Muscle layer of duodenum (tissue), 2 donors: ENCODE results near the gene IL11RA.

Experiments used
- H3K27ac ChIP-seq: one replicate; pipeline ENCODE4 v1.7.0; 2013; ENCODE audit warnings: mild to moderate bottlenecking, low read length
- H3K27me3 ChIP-seq: one replicate; pipeline ENCODE4 v1.7.0; 2013; ENCODE audit warnings: low read depth, mild to moderate bottlenecking, control low read depth, low read length
- H3K36me3 ChIP-seq, 2 donors: one replicate each; pipeline ENCODE4 v1.7.0; 2013; ENCODE audit warnings: low read length in 2 of 2, control low read depth in 1 of 2, mild to moderate bottlenecking in 1 of 2; ENCODE audit not compliant: insufficient read depth in 2 of 2, control insufficient read depth in 1 of 2
- H3K4me1 ChIP-seq, 2 donors: one replicate each; pipeline ENCODE4 v1.7.0; 2013; ENCODE audit warnings: low read length in 2 of 2, mild to moderate bottlenecking in 2 of 2, control low read depth in 1 of 2, moderate library complexity in 1 of 2; ENCODE audit not compliant: insufficient read depth in 2 of 2, control insufficient read depth in 1 of 2
- H3K4me3 ChIP-seq, 2 donors: one replicate each; pipeline ENCODE4 v1.7.0; 2013; ENCODE audit warnings: low read length in 2 of 2, low read depth in 1 of 2, mild to moderate bottlenecking in 1 of 2
- H3K9me3 ChIP-seq, 2 donors: one replicate each; pipeline ENCODE4 v1.7.0; 2013; ENCODE audit warnings: low read length in 2 of 2, control low read depth in 1 of 2, mild to moderate bottlenecking in 1 of 2; ENCODE audit not compliant: control insufficient read depth in 1 of 2
- donor health status: healthy.

IL11RA gene

DNA sequence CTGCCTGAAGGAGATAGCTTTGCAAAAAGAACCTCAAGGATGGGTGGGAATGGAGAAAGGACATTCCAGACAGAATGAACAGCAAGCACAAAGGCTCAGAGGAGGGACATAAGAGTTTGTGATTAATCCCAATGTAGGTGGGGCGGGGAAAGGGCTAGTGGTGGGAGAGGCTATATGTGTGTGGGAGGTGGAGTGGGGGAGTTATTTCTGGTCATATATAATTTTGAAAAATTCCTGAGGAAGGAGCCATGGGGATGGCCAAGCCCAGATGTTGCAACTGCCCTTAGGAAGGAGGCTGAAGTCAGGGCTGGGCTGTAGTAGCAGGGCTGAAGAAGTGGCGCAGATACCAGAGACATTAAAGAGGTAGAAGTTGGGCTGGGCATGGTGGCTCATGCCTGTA lies 23.9 kb downstream of the IL11RA start:
- Histone ChIP-seq H3K27me3 (no peaks in the 10 kb centered on the region), H3K27ac (no peak overlapping the region), H3K4me1 (no peaks in the 10 kb centered on the region), H3K9me3 (no peaks in the 10 kb centered on the region), H3K36me3 (no peaks in the 10 kb centered on the region), H3K4me3 (no peak overlapping the region)

DNA sequence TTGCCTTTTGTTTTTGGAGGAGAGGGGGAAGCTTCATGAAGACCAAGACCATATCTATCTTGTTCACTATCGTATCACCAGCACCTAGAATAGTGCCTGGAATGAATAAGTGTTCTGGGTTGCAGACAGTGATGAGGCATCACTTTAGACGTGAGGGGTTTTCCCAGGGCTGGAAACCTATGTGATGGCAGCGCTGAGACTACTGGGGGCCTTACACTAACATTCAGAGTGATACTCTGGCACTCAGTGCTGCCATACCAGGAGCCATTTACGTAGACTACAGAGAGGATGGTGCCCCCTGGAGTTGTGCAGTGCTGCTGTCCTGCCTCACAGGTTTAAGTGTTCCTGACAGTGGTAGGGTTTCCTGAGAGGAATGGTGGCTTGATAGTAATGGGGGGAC lies 32.2 kb downstream of the IL11RA start:
- H3K4me1 ChIP-seq: no peaks in the 10 kb centered on the region
- H3K27me3 ChIP-seq: no peaks in the 10 kb centered on the region
- H3K36me3 ChIP-seq: peaks cover 0 to 3% of the 10 kb centered on the region in 2 donors
- H3K9me3 ChIP-seq: no peaks in the 10 kb centered on the region
- H3K4me3 ChIP-seq: no peak overlapping the region
- H3K27ac ChIP-seq: no peak overlapping the region

DNA sequence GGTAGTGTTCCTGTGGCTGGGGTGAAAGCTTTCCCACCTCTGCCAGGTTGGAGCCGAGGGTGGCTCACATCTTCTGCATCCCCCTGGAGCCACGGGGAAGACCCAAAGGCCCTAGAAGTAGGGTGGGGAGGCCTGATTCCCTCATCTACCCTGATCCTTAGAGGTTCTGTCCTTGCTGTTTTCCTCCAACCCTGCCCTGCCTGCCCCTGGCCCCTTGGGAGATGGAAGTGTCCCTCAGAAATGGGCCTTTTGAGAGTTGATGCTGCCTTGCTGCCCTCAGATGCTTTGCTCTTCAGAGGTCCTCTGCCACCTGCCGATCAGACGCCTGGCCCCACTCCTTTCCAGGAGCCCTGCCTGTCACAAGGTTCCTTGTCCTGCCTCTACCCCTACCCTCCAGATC lies 32.8 kb downstream of the IL11RA start:
- no peaks in the 10 kb centered on the region for H3K9me3 ChIP-seq
- H3K36me3 ChIP-seq: peaks cover 0 to 3% of the 10 kb centered on the region in 2 donors
- H3K27me3 ChIP-seq: no peaks in the 10 kb centered on the region
- H3K4me3 ChIP-seq: no peak overlapping the region
- H3K27ac ChIP-seq: no peak overlapping the region
- H3K4me1 ChIP-seq: no peaks in the 10 kb centered on the region

DNA sequence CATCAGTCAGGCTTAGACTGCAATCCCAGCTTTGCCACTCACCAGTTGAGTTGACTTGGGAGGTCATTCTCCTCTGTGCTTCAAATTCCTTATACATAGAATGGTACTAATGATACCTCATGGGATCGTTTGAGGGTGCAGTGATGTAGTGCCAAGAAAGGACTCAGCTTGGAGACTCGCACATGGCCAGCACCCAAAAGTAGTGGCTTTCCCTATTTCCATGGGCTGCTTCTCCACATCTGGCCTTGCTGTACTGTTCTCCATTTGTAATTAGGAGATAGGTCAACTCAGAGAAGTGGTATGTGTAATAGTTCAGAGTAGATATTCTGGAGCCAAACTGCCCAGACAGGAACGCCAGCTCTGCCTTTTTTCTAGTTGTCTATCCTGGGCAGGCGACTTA lies 33.6 kb downstream of the IL11RA start:
- H3K36me3 ChIP-seq: peaks cover 0 to 3% of the 10 kb centered on the region in 2 donors
- no peak overlapping the region for H3K27ac ChIP-seq
- no peaks in the 10 kb centered on the region for H3K4me1 ChIP-seq
- H3K4me3 ChIP-seq: no peak overlapping the region
- no peaks in the 10 kb centered on the region for H3K27me3 ChIP-seq
- no peaks in the 10 kb centered on the region for H3K9me3 ChIP-seq

DNA sequence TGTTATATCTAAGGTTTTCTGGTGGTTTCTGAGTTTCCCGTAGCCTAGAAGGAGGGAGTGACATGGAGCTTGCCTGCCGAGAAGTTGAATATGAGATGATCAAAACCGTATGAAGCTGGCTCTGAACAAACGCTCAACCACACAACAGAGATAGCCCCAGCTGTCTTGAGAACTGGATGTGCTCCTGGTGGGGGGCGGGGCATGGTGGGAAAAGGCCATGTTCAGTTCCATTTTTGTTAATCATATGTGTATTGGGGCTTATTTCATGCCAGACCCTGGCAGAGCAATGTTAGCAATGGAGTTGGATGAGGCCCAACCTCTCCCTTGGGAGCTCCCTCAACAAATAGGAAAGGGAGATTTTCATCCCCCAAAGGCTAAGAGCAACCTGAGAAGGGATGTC lies 34.2 kb downstream of the IL11RA start:
- no peak overlapping the region for H3K27ac ChIP-seq
- peaks cover 0 to 3% of the 10 kb centered on the region in 2 donors for H3K36me3 ChIP-seq
- no peaks in the 10 kb centered on the region for H3K9me3 ChIP-seq
- H3K4me1 ChIP-seq: no peaks in the 10 kb centered on the region
- no peaks in the 10 kb centered on the region for H3K27me3 ChIP-seq
- H3K4me3 ChIP-seq: no peak overlapping the region

DNA sequence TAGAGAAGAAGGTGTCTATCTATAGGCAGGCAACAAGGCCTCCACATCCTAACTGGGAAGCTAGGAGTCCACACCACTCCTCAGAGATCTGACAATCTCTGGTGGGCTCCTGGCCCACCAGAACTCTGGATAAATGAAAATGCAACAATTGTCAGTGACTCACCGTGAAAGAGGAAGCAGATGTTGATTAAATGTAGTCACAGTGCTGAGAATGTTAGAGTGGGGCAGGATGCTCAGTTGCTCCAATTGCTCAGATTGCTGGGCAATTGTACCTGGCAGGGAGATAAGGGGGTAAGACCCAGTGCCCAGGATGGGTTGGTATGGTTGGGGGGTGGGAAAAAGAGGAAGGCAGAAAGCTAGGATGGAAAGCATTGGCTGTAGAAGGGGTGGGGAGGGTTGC lies 34.7 kb downstream of the IL11RA start:
- Histone ChIP-seq H3K27me3 (no peaks in the 10 kb centered on the region), H3K36me3 (peaks cover 0 to 3% of the 10 kb centered on the region in 2 donors), H3K27ac (no peak overlapping the region), H3K4me1 (no peaks in the 10 kb centered on the region), H3K4me3 (no peak overlapping the region), H3K9me3 (no peaks in the 10 kb centered on the region)

DNA sequence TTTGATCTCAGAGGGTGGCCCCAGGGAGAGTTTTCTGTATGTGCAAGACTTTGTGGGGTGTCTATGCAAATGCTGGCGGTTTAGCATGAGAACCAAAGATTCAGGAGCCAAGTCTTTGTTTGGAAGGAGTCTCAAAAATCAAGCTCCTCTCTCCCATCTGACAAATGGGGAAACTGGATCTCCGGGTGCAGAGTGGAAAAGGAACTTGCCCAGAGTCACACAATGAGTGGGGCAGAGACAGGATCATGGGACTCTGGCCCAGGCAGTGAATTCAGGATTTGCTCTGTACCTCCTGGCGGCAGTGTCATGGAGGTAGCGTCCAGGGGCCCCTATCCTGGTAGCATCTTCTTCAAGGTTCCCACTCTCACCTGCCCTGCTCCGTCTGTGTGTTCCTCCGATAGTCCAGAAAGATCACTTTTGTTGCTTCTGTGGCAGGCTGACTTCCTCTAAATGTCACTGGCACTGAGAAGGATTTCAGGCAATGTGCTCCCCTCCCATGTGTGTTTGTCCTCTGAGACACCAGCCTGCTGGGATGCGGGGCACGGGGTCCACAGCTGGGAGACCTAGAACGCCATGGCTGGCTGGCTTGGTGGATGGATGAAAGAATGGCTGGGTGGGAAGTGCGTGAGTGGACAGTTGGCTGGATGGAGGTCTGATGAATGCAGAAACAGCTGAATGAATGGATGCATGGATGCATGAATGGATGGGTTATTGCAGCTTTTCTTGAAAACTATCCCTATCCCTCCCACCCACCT lies 35.5 kb downstream of the IL11RA start:
- Histone ChIP-seq H3K27me3 (no peaks in the 10 kb centered on the region), H3K4me3 (no peak overlapping the region), H3K36me3 (peaks cover 0 to 3% of the 10 kb centered on the region in 2 donors), H3K27ac (no peak overlapping the region), H3K4me1 (no peaks in the 10 kb centered on the region), H3K9me3 (no peaks in the 10 kb centered on the region)

DNA sequence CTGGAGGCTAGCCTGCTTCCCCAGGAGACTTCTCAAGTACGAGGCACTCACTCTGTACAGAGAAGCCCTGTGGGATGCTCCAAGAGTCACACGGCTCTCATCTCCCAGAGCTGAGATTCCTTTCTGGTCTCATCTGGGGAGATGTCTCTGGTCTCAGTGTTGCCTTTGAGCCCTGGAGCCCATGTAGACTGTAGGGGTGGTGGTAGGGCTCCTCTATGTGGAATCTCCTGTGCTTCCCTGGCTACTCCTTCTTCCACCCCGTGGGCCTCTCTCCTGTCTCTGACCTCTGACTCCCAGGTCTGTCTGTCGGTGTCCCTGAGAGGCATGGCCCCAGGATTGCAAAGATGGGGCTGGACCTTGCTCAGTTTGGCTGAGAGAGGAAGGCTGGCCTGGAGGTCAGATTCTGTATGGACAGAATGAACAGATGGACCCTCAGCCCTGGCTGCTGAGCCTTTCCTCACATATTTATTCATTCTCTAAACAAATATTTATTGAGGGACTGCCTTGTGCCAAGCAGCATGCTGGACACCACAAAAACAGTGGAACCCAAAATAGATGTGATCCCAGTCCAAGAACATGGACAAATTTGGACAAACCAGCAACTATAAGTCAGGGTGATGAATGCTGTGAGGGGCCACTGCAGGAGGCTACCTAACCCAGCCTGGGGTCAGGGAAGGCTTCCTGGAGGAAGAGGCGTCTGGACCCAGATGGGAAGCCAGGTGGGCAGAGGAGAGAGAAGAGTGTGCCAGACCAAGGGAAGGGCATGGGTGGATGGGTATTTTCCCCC lies 36.5 kb downstream of the IL11RA start:
- H3K4me1 ChIP-seq: no peaks in the 10 kb centered on the region
- H3K9me3 ChIP-seq: no peaks in the 10 kb centered on the region
- no peak overlapping the region for H3K27ac ChIP-seq
- H3K4me3 ChIP-seq: no peak overlapping the region
- peaks cover 0 to 1% of the 10 kb centered on the region in 2 donors for H3K36me3 ChIP-seq
- H3K27me3 ChIP-seq: no peaks in the 10 kb centered on the region

DNA sequence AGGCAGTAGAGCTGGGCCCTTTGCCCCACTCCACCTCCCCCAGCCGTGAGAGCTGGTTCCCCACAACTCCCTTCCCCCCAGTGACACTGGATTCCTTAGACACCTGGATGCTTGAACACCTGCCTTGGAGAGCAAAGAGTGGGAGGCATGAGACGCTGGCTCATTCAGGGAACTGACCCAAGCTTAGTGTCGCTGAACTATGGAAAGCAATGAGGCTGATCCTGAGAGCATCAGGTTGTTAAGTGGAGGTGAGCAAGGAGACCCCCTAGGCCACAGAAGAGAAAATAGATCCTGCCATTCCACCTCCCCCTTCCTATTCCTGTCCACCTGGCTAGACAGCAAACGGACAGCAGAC lies 37.1 kb downstream of the IL11RA start:
- H3K9me3 ChIP-seq: no peaks in the 10 kb centered on the region
- H3K27me3 ChIP-seq: no peaks in the 10 kb centered on the region
- no peak overlapping the region for H3K27ac ChIP-seq
- no peaks in the 10 kb centered on the region for H3K36me3 ChIP-seq
- H3K4me3 ChIP-seq: no peak overlapping the region
- no peaks in the 10 kb centered on the region for H3K4me1 ChIP-seq

DNA sequence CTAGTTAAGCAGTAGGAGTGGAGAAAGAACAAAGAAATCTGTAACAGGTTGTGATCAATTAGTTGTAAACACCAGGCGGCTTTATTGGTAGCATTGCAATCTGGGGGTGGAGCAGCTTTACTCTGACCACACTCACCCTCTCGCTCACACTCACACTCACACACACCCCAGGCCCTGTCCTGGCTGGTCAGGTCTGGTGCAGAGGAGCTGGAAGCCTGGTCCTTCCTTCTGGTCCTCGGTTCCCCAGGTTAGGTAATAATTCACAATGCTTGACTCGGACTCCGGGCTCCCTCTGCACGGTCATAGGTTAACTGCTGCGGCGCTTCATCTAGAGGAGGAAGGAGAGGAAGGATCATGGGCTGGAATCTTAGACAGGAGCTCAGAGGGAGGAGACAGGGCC lies 37.5 kb downstream of the IL11RA start:
- H3K27me3 ChIP-seq: no peaks in the 10 kb centered on the region
- H3K4me1 ChIP-seq: no peaks in the 10 kb centered on the region
- no peaks in the 10 kb centered on the region for H3K36me3 ChIP-seq
- H3K9me3 ChIP-seq: no peaks in the 10 kb centered on the region
- H3K4me3 ChIP-seq: no peak overlapping the region
- H3K27ac ChIP-seq: no peak overlapping the region

DNA sequence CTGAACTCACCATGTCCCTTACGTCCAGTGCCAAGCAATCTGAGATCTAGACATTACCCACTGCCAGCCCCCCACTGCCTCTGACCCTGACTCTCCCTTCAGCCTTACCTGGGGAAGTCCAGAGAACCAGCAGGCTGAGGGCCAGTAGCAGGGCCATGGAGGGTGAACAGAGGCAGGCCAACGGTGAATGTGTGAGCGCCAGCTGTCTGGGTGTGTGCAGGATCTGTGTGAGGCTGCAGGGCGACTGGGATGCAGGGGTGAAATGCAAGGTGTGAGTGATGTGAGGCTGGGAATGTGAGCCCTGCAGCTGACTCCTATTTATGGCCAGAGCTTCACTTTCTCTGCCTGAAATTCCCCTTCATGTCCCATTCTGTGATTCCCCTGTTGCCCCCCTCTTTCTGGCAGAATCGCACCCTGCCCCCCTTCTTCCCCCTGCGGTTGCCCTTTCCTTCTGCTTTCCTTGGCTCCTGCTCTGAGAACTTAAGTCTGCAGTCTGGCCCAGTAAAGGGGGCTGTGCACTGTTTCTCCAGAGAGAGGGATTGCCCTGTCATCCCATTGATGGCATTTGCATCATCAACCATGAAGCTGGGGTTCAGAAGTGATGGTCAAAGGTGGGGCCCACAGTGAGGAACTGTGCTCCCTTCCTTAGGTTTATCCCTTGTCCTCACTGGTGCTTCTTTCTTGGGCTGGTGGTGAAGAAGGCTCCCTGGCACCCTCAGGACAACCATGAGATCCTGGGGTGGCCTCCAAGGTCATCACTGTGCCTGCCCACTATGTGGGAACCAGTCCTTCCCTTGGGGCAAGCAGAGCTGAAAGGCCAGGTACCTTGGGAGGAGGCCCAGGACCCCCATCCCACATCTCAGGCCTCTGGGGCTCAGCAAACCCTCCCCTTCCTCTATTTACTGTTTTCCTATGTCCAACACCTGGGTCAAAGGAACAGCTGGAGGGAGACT lies 39.3 kb downstream of the IL11RA start, which contains the start of gene CCL19:
Gene CCL19 (minus strand): TSS at position 294 of the 953 bp plus-strand sequence. CDS start 137 bp downstream, at position 157.
- H3K27ac ChIP-seq: no peak within 1 kb of the TSS
- H3K9me3 ChIP-seq: no peaks in the 10 kb centered on the region
- no peaks in the 10 kb centered on the region for H3K4me1 ChIP-seq
- H3K36me3 ChIP-seq: no peaks in the 10 kb centered on the region
- no peaks in the 10 kb centered on the region for H3K27me3 ChIP-seq
- no peak within 1 kb of the TSS for H3K4me3 ChIP-seq
